Right lung (tissue), 5 donors: ENCODE data around the gene OXCT1. TPM values are rescaled to one million over a fixed set of nuclear protein-coding genes. Genes with fewer than 3 reads are reported as not detected.
"Not testable (repeated sequence)": the region's sequence is repeated elsewhere in the genome, so short reads cannot be mapped to it uniquely, and the experiment has no call there.

Experiments used
- DNase-seq, 2 donors: peaks; one replicate each; pipeline ENCODE4 v3.0.0-alpha.2; 2013
- polyA plus RNA-seq, 5 donors: library from polyadenylated mRNA; unstranded; fragments of 120-200 nt; gene quantifications; one replicate each; pipeline versions ENCODE4 v1.2.1 to v1.2.3, GENCODE V29; 2013; ENCODE audit warnings: inconsistent platforms in 1 of 5, low replicate concordance in 1 of 5; ENCODE audit not compliant: insufficient read length in 5 of 5, insufficient read depth in 1 of 5

OXCT1 gene
- polyA plus RNA-seq, 5 donors: 18.0 to 31.1 (median 23.2) TPM

- DNase-seq: no peak
Measured at GRCh38 chr5:41876678-41877077, 6.5 kb upstream of the OXCT1 start.

DNA sequence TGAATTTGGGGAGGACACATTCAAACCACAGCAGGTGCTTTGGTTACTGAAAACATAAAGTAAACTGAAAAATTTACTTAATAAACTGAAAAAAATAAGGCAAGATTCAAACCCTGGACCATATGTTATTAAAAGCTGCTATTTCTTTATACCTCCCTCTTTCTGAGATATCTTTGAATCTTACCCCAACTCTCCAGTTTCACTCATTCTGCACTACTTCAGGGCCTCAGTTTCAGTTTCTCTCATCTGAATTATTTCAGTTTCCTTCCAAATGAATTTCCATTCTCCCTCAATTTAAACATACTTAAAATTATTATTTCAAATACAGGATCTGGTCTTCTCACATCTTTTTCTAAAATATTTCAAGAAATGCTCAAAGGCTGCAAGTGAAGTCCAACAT is 4.9 kb upstream of the OXCT1 start:
- DNase-seq: no peak

DNA sequence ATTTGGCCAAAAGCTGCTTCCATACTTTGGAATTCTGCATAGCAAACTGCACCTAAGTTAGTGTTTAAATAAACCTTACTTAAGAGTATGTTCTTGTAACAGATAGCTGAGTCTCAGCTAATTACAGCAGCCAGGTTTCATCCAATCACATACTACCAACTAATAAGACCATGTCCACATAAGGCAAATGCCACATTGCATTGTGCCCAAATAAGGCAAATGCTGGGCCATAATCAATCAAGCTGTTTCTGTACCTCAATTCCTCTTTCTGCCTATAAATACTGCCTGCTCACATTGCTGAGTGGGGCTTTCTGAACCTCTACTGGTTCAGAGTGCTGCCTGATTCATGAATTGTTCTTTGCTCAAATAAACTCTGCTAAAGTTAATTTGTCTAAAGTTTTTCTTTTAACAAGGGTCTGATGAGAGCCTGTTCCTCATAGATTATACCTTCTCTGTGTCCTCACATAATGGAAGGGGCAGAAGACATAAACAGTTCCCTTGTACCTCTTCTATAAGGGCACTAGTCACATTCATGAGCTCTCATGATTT is 4.4 kb upstream of the OXCT1 start:
- DNase-seq: no peak

- DNase-seq: no peak
Measured at GRCh38 chr5:41871852-41872251, 1.6 kb upstream of the OXCT1 start.

DNA sequence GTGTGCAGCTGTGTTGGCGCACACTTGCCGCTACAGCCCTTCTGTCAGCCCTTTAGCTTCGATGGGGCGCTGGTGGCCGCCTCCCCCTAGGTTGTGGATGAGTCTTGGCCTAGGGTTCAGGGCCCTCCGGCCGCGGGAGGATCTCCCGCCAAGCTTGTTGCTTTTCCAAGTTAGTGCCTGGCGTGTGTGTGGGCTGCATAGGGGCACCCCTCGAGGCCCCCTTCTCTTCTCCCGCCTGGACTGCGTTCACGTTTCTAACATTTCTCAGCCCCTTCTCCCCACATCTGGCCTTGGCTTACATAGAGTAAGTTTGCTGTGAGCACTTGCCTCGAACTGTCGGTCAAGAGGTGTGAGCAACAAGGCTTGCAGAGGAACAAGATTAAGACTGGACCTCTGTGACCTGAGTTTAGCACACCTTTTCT is 413 bp upstream of the OXCT1 start:
- no peak for DNase-seq

DNA sequence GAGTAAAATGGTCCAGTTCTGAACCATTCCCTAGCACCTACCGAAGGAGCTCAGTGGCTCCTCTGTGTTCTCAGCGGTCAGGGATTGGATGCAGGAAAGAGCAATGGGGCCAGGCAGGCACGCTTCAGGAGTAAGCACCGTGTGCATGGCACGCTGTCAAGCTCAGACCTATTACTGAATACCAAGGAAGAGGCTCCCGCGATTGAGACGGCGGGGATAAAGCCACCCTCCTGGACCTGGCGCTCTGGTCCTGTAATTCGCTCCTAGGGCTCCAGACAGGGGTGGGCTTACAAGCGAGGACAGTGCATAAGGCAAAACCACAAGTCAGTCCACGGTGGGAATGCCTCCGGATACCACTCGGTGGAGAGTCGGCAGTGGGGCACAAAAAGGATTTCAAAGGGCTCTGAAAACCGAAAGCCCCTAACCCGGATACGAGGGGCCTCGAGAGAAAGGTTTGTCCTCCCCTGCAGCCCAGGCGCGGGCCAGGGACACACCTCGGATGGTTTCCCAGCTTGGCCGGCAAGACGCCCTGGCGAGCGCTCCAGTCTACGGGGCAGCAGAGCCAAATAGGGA is 988 bp downstream of the OXCT1 start:
- DNase-seq: no peak

DNA sequence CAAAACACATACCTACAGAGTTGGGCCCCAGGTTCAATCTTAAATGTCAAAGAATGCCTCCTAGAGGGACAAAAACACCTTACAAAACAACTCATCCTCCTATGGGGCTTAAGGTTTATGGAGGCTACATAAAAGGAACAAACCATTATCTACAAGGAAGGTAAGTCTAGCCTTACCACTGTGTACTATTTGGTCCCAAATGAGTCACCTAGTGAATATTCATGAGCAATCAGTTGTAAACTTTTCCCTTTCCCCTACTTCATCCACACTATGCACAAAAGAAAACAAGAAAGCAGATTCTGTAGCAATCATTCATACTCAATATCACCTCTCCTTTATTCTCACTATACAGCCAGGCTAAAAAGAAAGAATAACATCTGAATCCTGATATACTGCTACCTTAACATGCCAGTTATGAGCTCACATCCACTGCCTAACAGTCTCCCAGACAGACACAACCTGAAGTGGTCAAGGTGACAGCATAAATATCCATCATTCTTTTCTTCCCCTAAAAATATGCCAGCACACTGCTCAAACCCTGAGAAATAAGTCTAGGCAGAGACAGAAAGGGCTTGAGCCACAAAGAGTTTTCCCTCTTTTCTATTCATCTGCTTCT is 6.2 kb downstream of the OXCT1 start:
- no peak for DNase-seq

- no peak for DNase-seq
Measured at GRCh38 chr5:41858890-41859289, 11.3 kb downstream of the OXCT1 start.

DNA sequence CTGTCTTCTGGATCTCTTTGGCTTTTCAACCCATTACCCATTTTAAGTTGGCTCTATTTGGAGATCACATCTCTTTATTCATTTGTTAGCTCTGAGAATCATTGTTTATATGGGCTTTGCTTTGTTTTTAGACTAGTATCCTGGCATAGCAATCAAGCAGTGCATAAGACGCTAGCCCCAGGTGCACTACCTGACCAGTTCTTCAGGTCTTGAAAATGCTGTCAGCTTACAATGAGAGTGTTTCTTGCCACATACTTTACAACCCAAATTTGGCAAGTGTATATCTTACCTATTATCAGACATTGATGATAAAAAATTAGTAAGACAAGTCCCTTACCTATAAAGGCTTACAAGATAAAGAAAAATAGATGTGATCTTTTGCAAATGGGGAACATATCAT is 12.2 kb downstream of the OXCT1 start:
- DNase-seq: no peak

GRCh38 chr5:41856644-41857491 is 13.4 kb downstream of the OXCT1 start:
- peak; percentile 63 to 75 for DNase-seq

- DNase-seq: no peak
Measured at GRCh38 chr5:41852293-41852692, 17.9 kb downstream of the OXCT1 start.

- DNase-seq: no peak
Measured at GRCh38 chr5:41851116-41851515, 19.1 kb downstream of the OXCT1 start.

DNA sequence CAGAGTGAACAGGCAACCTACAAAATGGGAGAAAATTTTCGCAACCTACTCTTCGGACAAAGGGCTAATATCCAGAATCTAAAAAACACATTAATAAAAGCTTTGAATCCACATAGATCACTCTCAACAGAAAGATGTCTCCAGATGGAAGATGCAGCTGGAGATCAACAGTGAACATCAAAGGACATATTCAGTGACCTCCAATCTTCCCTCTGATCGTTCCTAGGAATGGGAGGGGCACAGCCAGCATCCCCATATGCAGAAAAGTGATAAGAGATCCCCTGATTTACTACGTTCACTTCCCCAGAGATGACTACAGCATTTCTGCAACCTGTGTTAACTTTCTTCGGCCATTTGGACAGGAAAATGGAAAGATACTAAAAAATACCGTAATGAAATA is 21.2 kb downstream of the OXCT1 start:
- no peak for DNase-seq

DNA sequence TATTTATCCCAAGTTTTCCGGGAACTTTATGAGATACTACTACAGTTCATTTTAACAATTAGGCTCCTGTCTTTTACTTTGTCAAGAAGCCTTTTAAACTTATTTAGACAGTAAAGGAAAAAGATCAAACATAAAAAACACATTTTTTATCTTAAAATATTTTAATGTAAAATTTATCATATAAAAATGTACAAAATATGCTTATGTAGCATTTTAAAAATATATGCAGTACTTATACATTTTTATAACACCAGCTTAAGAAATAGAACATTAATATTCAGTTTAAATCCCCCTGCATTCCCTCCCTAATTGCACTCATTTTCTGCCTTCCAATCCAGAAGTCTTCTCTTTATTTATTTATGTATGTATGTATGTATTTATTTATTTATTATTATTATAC is 24.5 kb downstream of the OXCT1 start:
- not testable (repeated sequence) for DNase-seq

GRCh38 chr5:41844502-41844901 is 25.7 kb downstream of the OXCT1 start:
- no peak for DNase-seq

DNA sequence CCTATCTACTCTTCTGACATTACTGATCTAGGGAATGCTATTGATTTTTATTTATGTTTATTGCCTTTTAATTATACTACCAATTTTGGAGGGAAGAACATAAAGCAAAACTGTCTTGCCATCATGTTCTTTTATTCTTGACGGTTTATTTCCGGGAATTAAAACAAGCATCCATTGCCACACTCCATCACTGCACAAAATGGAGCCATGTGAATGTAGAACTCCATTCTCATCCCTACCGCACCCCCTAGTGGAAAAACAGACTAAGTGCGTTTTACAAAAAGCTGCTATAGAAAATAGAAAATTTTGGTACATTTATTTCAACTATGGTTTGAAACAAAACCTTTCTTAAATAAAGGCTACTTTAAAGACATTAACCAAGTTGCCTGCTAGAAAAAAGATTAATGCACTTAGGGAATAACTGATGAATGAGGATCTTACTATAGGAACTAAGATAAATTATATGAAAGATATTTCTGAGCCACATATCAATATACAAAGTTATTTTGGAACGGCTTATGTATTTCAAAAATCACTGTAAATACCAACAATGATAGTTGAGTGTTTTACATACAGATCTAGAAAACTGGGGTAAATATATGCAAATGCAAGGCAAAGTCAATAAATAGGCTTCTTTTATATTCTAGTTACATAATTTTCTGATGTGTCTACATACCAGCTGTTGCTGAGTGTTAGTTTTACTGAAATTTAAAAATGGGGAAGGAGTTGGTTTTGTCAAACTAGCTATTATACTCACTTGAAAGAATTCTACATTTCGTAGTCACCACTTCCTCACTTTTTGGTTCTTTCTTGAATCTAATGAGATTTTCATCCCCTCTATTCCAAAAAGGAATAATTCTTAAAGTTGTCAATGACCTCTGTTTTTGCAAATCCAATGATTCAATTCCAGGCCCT is 26.5 kb downstream of the OXCT1 start:
- DNase-seq: peak; percentile 33 to 54

- no peak for DNase-seq
Measured at GRCh38 chr5:41842777-41843176, 27.4 kb downstream of the OXCT1 start.

GRCh38 chr5:41841325-41841724 is 28.9 kb downstream of the OXCT1 start:
- DNase-seq: no peak

- DNase-seq: no peak
Measured at GRCh38 chr5:41840251-41840650, 30.0 kb downstream of the OXCT1 start.

DNA sequence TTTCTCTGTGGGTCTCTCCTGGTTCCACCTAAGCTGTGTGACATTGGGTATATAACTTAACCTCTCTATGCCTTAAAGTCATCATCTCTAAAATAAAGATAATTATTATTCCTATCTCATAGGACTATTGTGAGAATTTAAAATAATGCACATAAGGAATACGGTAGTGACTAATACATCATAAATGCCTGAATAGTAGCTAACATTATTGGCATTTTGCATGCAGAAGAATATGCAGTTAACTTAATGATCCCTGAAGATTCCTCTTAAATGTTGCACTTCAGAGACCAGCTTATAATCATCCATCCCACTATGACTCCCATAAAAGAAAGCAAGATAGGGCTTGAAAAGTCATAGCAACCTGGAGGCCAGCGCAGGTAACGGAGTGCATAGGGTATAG is 32.4 kb downstream of the OXCT1 start:
- DNase-seq: no peak

- no peak for DNase-seq
Measured at GRCh38 chr5:41835645-41836044, 34.6 kb downstream of the OXCT1 start.

GRCh38 chr5:41834506-41834905 is 35.7 kb downstream of the OXCT1 start:
- DNase-seq: no peak
